UCSD-AML1 (cell line): ENCODE measurements around the gene TMEM14A.
A peak's percentile ranks its signal among the peaks of the same experiment; 100 is the strongest.
"Not testable (repeated sequence)": the region's sequence is repeated elsewhere in the genome, so short reads cannot be mapped to it uniquely, and the experiment has no call there.

ENCODE experiments used
- DNase-seq: peaks from one replicate; lab custom pipeline; 2025; ENCODE audit not compliant: unreplicated experiment; lab: John Stamatoyannopoulos, UW

Gene TMEM14A

GRCh38 chr6:52655941-52656340, 15.0 kb upstream of the TMEM14A start:
- not testable (repeated sequence) for DNase-seq

GRCh38 chr6:52657870-52658269, 13.0 kb upstream of the TMEM14A start:
- no peak for DNase-seq

- DNase-seq = no peak
Measured at GRCh38 chr6:52661551-52661950, 9.4 kb upstream of the TMEM14A start.

- no peak for DNase-seq
Measured at GRCh38 chr6:52662031-52662430, 8.9 kb upstream of the TMEM14A start.

DNA sequence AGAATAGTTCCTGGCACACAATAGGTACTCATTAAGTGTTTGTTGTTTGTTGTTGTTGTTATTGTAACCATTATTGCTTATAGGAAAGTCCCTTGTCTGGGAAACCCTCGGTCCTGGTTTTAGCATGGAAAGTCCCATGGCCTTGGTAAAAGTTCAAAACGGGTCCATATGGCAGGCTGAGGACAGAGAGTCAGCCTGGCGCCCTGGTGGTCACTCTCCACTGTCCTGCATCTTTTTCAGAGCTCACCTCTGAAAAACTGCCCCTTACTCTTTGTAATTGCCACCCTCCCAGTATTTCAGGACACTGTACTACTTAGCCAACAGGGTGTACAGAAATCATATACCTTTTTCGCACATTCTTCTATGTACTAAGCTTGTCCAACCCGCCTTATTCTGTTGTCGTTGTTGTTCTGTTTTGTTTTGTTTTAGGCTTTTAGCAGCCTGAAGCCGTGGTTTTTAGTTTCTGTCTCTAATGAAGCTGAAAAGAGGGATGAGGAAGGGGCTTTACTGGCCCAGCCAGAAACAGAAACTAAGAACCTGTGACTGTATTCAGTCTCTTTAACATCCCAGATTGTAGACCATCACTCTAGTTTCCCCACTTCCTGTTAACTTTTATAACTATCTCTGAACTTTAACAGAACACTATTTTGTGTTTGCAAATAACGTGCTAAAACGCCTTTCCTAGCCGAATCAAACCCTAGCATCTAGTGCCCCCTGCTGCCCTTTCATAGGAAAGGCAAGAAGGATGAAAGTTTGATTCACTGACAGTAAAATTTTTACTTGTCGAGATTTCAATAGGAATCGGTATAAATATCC, 7.6 kb upstream of the TMEM14A start:
- DNase-seq = peak; percentile 31

- no peak for DNase-seq
Measured at GRCh38 chr6:52663936-52664185, 7.1 kb upstream of the TMEM14A start.

DNA sequence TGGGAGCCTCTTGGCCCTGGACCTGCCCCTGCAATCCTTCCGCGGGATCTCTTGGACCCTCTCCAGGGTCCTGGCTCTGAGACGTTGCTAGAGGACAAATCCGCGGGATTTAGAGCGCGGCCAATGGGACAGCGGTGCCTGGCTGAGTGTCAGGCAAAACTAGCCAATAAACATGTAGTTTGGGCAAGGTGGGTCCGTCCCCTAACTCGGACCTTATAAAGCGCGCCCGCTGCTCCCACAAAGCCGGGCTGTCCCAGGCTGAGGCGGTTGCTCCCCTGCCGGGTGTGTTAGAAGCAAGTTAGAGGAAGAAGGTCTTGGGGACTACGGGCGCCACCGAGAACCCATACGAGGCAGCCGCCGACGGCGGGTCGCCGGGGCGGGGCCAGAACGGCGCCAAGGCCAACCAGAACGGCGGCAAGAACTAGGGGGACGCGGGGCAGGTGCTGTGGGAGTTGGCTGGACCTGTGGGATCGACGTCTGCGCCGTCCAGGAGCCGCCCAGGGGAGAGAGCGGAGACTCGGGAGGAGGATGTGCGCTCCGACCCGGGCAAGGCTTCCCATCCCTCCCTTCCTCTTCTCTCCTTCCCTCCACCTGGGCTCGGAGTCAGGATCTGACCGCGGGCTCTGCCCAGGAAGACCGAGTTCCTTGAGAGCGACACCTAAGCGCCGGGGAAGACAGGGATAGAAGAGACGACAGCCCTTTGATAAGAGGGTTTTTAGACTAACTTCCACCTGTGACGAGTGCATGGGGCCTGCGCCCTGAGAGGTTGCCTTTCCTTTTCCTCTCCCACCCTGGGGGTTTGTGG, 6.5 kb upstream of the TMEM14A start:
- DNase-seq = peak; percentile 84

DNA sequence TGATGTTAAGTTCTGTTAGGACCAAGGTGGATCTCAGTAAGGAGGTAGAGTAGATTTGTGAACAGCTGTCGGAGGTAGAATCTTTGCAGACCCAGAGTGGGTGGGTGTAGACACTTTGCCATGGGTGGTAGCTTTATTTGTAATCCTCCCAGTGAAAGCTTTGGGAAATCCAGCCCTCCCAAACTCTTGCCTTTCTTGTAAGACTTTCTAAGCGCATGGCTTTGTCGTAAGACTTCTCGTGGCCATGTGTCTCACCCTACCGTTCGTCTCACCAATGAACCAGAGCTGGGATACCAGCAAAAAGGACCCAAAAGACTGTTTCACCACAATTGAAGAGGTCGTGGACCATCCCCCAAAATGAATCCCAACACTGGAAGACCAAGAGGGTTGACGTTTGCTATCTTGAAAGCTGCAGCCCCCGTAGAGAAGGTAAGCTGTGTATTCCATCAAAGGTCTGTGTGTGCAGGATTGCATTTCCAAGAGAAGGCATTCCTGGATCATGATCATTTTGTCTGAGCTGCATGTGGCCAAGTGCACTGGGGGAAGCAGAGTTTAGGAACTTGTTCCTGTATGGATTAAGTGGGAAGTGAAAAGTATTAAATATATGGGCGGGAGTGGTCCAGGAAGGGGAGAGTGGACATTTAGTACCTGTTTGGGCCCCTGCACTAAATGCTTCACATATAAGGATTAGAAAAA, 5.8 kb upstream of the TMEM14A start:
- DNase-seq = no peak

GRCh38 chr6:52666071-52666470, 4.8 kb upstream of the TMEM14A start:
- no peak for DNase-seq

DNA sequence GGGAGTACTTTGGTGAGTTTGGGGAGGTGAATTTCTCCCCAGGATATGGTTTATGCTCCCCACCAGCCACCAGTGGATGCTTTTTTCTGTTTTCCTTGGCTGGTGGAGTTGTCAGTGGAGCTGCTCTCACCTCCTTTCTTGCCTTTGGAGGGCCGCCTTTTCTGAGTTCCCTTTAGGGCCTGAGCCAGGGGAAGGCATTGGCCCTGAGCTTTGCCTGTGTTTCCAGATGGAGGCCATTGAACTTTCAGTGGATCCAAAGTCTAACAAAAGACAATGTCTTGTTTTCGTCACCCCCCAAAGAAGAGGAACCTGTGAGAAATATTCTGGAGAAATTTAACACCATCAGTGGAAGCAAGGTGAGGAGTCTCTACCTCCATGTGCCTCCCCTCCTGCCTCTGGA, 4.4 kb upstream of the TMEM14A start:
- DNase-seq = no peak

- DNase-seq = no peak
Measured at GRCh38 chr6:52667572-52667971, 3.3 kb upstream of the TMEM14A start.

DNA sequence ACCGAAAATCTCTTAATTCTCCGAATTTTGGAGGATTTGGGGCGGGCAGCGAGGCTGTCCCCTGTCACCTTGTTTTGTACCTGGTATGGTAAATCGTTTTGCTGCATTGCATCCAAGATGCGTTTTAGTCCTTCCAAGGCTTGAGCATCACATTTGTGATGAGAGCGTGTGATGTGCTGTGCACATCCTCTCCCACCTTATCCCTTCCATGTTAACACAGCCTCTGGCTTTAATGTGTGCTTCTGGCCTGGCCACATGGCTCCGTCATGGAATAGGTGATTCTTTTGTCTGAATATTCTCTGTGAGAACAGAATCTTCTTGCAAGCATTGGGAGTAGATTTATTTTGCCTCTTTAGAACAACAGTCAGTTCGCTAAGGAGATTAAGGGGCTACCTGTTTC, 763 bp downstream of the TMEM14A start:
- no peak for DNase-seq

GRCh38 chr6:52672412-52673025, 1.6 kb downstream of the TMEM14A start:
- DNase-seq = no peak

DNA sequence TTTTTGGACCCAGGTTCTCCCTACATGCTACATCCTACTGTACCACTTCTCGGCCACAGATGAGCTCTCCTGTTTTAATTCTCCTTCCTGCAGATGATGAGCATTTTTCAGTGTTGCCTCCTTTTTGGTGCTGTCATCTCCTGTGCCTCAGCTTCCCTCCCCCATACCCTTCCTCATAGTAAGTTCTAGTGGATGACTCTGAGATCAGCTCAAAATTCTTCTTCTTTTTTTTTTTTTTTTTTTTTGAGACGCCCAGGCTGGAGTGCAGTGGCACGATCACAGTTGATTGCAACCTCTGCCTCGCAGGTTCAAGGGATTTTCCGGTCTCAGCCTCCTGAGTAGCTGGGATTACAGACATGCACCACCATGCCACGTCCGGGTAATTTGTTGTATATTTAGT, 3.8 kb downstream of the TMEM14A start:
- DNase-seq = no peak

DNA sequence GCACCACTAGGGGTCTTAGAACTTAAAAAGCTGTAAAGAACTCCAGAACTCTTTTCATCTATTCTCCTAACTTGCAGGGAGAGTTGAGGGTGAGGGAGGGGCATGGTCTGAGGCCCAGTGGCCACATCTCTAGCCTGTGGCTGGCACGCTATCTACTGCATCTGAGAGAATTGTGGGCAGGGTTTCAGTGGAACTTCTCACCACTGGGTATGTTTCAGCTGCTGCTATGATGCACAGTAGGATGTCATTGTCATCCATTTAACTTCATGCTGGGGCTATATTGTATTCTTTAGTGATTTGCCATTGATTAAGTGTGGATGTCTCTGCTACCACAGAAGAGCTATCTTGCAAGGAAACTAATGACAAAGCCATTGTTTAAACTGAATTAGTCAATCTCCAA, 4.5 kb downstream of the TMEM14A start:
- DNase-seq = no peak

DNA sequence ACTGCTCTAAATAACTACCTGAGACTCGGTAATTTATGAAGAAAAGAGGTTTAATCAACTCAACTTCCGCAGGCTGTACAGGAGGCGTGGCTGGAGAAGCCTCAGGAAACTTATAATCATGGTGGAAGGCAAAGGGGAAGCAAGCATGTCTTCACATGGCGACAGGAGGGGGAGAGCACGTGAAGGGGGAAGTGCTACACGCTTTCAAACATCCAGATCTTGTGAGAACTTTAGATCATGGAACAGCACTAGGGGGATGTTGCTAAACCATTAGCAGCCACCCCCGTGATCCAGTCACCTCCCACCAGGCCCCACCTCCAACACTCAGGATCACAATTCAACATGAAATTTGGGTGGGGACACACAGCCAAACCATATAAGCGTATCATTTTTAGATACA, 5.7 kb downstream of the TMEM14A start:
- DNase-seq = not testable (repeated sequence)

DNA sequence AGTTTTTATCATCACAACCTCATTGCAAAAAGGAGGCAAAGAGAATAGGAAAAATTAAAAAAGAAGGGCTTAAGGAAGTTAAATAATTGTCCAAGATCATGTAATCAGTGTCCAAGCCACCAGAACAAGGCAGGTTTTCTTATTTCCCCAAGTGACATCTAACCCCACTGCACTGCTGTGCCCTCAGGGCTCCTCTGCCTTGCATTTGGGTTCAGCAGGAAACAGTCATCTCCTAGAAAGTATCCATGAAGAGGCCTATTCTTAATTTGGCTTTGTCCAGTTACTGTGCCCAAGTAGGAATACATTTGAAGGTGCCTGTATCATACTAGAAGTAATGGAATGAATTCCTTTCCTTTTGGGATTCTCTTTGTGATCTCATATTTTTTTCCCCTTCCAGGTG, 10.5 kb downstream of the TMEM14A start:
- no peak for DNase-seq

DNA sequence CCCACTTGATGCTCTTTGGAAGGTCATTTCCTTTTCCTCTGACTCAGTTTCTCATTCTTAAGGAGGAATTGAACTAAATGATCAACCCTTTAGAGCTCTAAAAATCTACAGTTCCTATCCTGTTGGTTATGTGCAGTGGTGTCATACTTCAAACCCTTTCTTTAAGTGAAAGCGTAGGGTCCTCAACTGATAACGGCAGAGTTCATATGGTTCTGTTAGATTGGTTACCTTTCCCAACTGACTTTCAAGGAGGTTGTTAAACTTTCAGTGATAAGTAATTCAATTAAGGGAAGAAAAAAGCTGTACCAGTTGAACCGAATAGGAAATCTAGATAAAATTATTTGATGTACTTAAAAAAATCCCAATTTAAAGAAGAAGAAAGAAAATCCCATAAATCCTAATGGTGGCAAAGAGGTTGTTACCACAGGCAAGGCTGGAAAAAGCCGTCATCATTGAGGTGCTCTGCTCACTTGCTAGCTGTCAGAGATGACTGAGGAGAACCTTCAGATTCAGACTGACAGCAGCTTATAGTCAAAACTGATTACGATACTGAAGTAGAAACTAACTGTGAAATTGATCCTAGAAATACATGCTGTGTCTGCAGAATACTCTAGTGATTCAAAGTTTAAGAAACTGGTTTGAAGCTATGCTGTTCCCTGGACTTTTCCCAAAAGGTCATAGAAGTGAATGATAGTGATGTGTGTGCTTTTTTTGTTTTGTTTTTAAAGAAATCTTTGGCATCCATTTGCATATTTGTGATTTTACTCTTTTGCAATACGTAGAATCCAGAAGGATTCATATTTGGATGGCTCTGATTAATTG, 16.2 kb downstream of the TMEM14A start:
- DNase-seq = no peak

DNA sequence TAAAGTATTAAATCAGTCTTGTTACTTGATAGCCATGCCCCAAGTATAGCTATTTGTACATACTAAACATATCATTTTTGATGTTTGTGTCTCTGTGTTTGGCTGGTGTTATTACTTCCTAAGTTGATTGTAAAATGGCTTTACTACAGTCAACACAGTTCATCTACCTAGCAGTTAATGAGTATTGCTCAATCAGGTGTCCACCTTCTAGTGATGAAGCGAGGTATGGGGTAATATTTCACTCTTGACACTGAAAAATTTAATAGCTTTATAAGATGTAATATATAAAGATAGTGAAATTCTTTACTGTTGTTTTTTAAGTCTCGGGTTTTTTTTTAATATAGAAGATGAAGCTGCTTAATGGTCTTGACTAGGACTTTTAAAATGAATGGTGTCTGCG, 18.9 kb downstream of the TMEM14A start:
- no peak for DNase-seq

GRCh38 chr6:52691718-52692117, 20.8 kb downstream of the TMEM14A start:
- DNase-seq = no peak

DNA sequence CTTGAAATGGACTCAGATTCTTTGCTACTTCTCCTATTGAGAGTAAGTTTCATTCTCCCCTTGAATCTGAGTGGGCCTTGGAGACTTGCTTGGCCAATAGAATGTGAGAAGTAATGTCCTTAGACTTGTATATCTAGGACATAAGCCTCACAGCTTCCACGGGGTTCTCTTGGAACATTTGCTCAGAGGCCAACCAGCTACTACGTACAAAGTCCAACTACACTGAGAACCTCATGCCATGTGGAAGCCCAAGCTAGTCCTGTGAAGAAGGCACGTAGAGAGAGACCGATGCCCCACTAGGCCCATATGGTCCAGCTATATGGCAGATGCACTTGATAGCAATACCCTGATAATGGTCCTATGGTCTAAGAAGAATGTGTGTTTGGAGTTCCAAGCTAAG, 22.9 kb downstream of the TMEM14A start:
- DNase-seq = no peak
